Ovary (tissue), 10 donors: ENCODE results near the gene SMYD2. TPM values are rescaled to one million over a fixed set of nuclear protein-coding genes. Genes with fewer than 3 reads are reported as not detected.

Experiments used
- DNase-seq, 5 donors: peaks; one replicate each; pipeline ENCODE4 v3.0.0-alpha.2; 2019 to 2020
- H3K27ac ChIP-seq, 2 donors: fragments of 200-600 bp; one replicate each; pipeline versions ENCODE4 v1.5.1 to v1.8.0; 2019 to 2022
- H3K27me3 ChIP-seq: fragments of 200-600 bp; one replicate; pipeline ENCODE4 v1.8.0; 2022
- H3K36me3 ChIP-seq: fragments of 200-600 bp; sonication (generic); one replicate; pipeline ENCODE4 v1.5.1; 2019
- H3K4me1 ChIP-seq: one replicate; pipeline ENCODE4 v1.8.1; 2013; ENCODE audit warnings: mild to moderate bottlenecking, moderate library complexity; ENCODE audit not compliant: insufficient read depth
- H3K4me3 ChIP-seq: fragments of 200-600 bp; sonication (generic); one replicate; pipeline ENCODE4 v1.5.1; 2017
- H3K9me3 ChIP-seq, 2 donors: fragments of 200-600 bp in 1 of 2; sonication (generic) in 1 of 2; one replicate each; pipeline versions ENCODE4 v1.5.1 to v1.8.1; 2013 to 2019; ENCODE audit warnings: mild to moderate bottlenecking in 1 of 2, moderate library complexity in 1 of 2
- CTCF ChIP-seq, 3 donors: fragments of 450-650 bp in 2 of 3; fragments of 200-600 bp in 1 of 3; IDR thresholded peaks; one replicate each; pipeline versions ENCODE4 v1.5.1 to v1.8.0; 2016 to 2022; ENCODE audit warnings: antibody characterized with exemption in 3 of 3, mild to moderate bottlenecking in 1 of 3
- EP300 ChIP-seq: sonication (generic); formaldehyde crosslinking; IDR thresholded peaks from one replicate; pipeline ENCODE4 v1.6.1; 2017; ENCODE audit warnings: antibody characterized with exemption
- POLR2A ChIP-seq: fragments of 450-650 bp; IDR thresholded peaks from one replicate; pipeline ENCODE4 v1.6.1; 2017; ENCODE audit warnings: antibody characterized with exemption, mild to moderate bottlenecking, moderate library complexity
- WGBS, 3 donors: extraction: QIAGEN DNeasy Blood & Tissue Kit in 1 of 3; methylation state at CpG; one replicate each; pipeline versions ENCODE4 v1.1.5 to v1.1.7; 2013 to 2017; 5-methylcytosine and 5-hydroxymethylcytosine counted together
- intact Hi-C, 4 donors: fragments of 100-400 bp; cut with DNase I; formaldehyde crosslinking; loops; one replicate each; pipeline versions ENCODE4 v1.11.0 to v1.15.1; 2022 to 2023
- long read RNA-seq, 3 donors: library from polyadenylated mRNA in 2 of 3; unstranded in 2 of 3; transcript quantifications; one replicate each; pipeline ENCODE4 v2.0.0 and lab custom pipeline, GENCODE V29; 2021 to 2026
- polyA plus RNA-seq, 2 donors: library from polyadenylated mRNA; stranded (reverse); fragments of 200-250 nt in 1 of 2; fragments of 350-450 nt in 1 of 2; fragmentation: Illumina TruSeq in 1 of 2; extraction: RNeasy Lipid Tissue Mini Kit (QIAGEN cat#74804) in 1 of 2; gene quantifications; one replicate each; pipeline ENCODE4 v1.2.3, GENCODE V29; 2013 to 2014
- total RNA-seq, 7 donors: library from RNA; depleted of rRNA in 2 of 7; stranded (reverse); fragments of >200 nt in 2 of 7; fragmentation: NEBNext Ultra II Directional in 3 of 7; extraction: Animal tissue kit (Norgen Biotek cat#: 25700) in 3 of 7; gene quantifications; one replicate each; pipeline versions ENCODE4 v1.1.0 to v1.2.4, GENCODE V29; 2016 to 2023
- donor health status: DM: no; HTN: no; CAD: no; lungs with moderate emphysema.
- donor health status: DM: no; HTN: no; CAD: no.
- donor health status: Bipolar disorder and iron deficiency.
- donor health status: DM: yes; HTN: yes; CAD: no.
- donor health status: DM: no; HTN: no; CAD: no.
- donor health status: DM: yes; HTN: yes; CAD: no.

Gene SMYD2, protein sequence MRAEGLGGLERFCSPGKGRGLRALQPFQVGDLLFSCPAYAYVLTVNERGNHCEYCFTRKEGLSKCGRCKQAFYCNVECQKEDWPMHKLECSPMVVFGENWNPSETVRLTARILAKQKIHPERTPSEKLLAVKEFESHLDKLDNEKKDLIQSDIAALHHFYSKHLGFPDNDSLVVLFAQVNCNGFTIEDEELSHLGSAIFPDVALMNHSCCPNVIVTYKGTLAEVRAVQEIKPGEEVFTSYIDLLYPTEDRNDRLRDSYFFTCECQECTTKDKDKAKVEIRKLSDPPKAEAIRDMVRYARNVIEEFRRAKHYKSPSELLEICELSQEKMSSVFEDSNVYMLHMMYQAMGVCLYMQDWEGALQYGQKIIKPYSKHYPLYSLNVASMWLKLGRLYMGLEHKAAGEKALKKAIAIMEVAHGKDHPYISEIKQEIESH
- total RNA-seq (10 to 100 TPM; 15.0 to 29.8 (median 17.2) TPM), polyA plus RNA-seq (10 to 100 TPM; 14.6 to 50.3 TPM)
- long read RNA-seq, donor 1, transcript SMYD2-201 (12 exons, 1,671 nt) = major isoform, 27 of 34 reads
- long read RNA-seq, donor 1, partial matches to known transcripts = 2 of 34 reads
- long read RNA-seq, donor 1, other reads (novel, unspliced or antisense) = 4 of 34 reads
- long read RNA-seq, donor 2, transcript SMYD2-201 (12 exons, 1,671 nt) = major isoform, 29 of 33 reads
- long read RNA-seq, donor 2, partial matches to known transcripts = 0 of 33 reads
- long read RNA-seq, donor 2, other reads (novel, unspliced or antisense) = 0 of 33 reads
- long read RNA-seq, donor 3, transcript SMYD2-201 (12 exons, 1,671 nt) = major isoform, 24 of 32 reads
- long read RNA-seq, donor 3, partial matches to known transcripts = 2 of 32 reads
- long read RNA-seq, donor 3, other reads (novel, unspliced or antisense) = 2 of 32 reads

- DNase-seq = peak; percentile 61 to 79 (median 73)
- Histone ChIP-seq H3K4me1 (peaks cover 1% of the 10 kb centered on the region), H3K27me3 (no peaks in the 10 kb centered on the region), H3K4me3 (peak within 1 kb of the TSS; percentile 74), H3K27ac (peak within 1 kb of the TSS; percentile 69 to 91), H3K36me3 (no peaks in the 10 kb centered on the region), H3K9me3 (no peaks in the 10 kb centered on the region)
- TF ChIP-seq POLR2A = no peak
- no peak for TF ChIP-seq EP300
- no peak for TF ChIP-seq CTCF (IDR thresholded peaks at IDR 0.05)
- 0 to 1% (median 0%) methylated on average over 25 to 94 of the region's 94 CpGs for WGBS, 3 donors
- intact Hi-C loops = no loop called here
These were observed at the start of gene SMYD2 for GRCh38 chr1:214281021-214281719. Gene SMYD2 (plus strand): TSS chr1:214281159. CDS start chr1:214281255, 96 bp downstream.

- Histone ChIP-seq H3K4me1 (no peaks in the 10 kb centered on the region), H3K36me3 (no peaks in the 10 kb centered on the region), H3K4me3 (no peak overlapping the region), H3K27me3 (no peaks in the 10 kb centered on the region), H3K27ac (no peak overlapping the region), H3K9me3 (no peaks in the 10 kb centered on the region)
- DNase-seq = no peak
- 51 to 57% (median 51%) methylated on average over 9 of the region's 9 CpGs for WGBS, 3 donors
- TF ChIP-seq CTCF (IDR thresholded peaks at IDR 0.05) = no peak
- no peak for TF ChIP-seq POLR2A
- TF ChIP-seq EP300 = no peak
- intact Hi-C loops = no loop called here
These were observed 46.9 kb upstream of the SMYD2 start for GRCh38 chr1:214233856-214234634.

DNA sequence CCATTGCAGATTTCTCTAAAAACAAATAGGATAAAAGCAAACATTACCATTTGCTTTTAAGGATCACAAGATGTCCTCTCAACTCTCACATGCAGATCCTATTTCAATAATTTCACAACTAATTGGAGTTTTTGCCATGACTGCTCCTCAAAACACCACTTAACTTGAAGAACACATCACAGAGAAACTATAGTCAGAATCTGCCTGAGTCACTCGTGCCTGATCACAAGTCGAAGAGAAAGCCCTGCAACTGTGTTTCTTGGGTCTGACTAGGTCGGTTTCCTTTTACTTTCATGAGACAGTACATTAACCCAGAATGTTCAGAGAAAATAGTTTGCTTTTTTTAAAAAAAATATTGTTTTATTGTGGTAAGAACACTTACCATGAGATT is 46.3 kb upstream of the SMYD2 start:
- no peaks in the 10 kb centered on the region for H3K36me3 ChIP-seq
- WGBS, 3 donors = 63 to 73% (median 68%) methylated on average over 3 of the region's 3 CpGs

More for the DNA sequence above, 46.3 kb upstream of the SMYD2 start:
- no peak for TF ChIP-seq POLR2A
- no peak for TF ChIP-seq CTCF (IDR thresholded peaks at IDR 0.05)
- no peak for TF ChIP-seq EP300
- Histone ChIP-seq H3K27ac (no peak overlapping the region), H3K27me3 (no peaks in the 10 kb centered on the region), H3K4me3 (no peak overlapping the region), H3K9me3 (no peaks in the 10 kb centered on the region), H3K4me1 (no peaks in the 10 kb centered on the region)
- DNase-seq = no peak
- intact Hi-C loops = no loop called here
